A549 (cell line): ENCODE measurements around the gene CMPK1.

Experiments
- EHF ChIP-seq: fragments of 250-450 bp; sonication (Bioruptor Pico); IDR thresholded peaks from 2 replicates; pipeline ENCODE4 v1.5.0; 2020; ENCODE audit warnings: mild to moderate bottlenecking
- FOSB ChIP-seq: fragments of 250-450 bp; sonication (Bioruptor Pico); IDR thresholded peaks from 2 replicates; pipeline ENCODE4 v1.5.0; 2020; ENCODE audit warnings: mild to moderate bottlenecking, moderate library complexity
- REST ChIP-seq: fragments of 200-600 bp; sonication (generic); IDR thresholded peaks from 2 replicates; pipeline ENCODE4 v1.6.1; 2016; ENCODE audit warnings: antibody characterized with exemption, mild to moderate bottlenecking, moderate library complexity
- TF ChIP-seq, protein P1 (sequence below): fragments of >200 bp; sonication (Bioruptor Twin); formaldehyde crosslinking; IDR thresholded peaks from 3 replicates; pipeline ENCODE4 v1.5.1; 2016

DNA sequence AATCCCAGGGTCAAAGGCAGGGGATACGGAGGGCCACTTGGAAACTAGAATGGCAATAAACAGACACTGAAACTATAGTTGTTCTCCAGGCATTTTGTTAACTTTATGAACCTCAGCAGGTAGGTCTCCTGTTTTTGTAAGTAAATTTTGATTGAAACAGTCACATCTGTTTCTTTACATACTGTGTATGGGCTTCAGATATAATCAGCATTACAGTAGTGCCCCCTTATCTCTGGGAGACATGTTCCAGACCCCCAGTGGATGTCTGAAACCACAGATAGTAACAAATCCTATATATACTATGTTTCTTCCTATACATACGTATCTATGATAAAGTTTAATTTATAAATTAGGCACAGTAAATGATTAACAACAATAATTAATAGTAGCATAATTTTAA lies 31.1 kb upstream of the CMPK1 start:
- TF ChIP-seq FOSB (CRISPR knock-in tag) (no peak), REST (no peak), EHF (CRISPR knock-in tag) (no peak)
- TF ChIP-seq, protein P1, sequence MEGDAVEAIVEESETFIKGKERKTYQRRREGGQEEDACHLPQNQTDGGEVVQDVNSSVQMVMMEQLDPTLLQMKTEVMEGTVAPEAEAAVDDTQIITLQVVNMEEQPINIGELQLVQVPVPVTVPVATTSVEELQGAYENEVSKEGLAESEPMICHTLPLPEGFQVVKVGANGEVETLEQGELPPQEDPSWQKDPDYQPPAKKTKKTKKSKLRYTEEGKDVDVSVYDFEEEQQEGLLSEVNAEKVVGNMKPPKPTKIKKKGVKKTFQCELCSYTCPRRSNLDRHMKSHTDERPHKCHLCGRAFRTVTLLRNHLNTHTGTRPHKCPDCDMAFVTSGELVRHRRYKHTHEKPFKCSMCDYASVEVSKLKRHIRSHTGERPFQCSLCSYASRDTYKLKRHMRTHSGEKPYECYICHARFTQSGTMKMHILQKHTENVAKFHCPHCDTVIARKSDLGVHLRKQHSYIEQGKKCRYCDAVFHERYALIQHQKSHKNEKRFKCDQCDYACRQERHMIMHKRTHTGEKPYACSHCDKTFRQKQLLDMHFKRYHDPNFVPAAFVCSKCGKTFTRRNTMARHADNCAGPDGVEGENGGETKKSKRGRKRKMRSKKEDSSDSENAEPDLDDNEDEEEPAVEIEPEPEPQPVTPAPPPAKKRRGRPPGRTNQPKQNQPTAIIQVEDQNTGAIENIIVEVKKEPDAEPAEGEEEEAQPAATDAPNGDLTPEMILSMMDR, result no peak
